NT2/D1 (cell line): ENCODE data around the gene RAE1.

Experiments
- DNase-seq: peaks from one replicate; pipeline ENCODE4 v3.0.0-alpha.2; 2011; ENCODE audit warnings: low read depth, low spot score
- H3K27me3 ChIP-seq: 2 replicates; pipeline ENCODE4 v1.6.0; 2011; ENCODE audit warnings: mild to moderate bottlenecking; ENCODE audit not compliant: insufficient read length, insufficient read depth
- H3K36me3 ChIP-seq: 2 replicates; pipeline ENCODE4 v1.6.1; 2011; ENCODE audit warnings: mild to moderate bottlenecking, low read length, mixed read lengths; ENCODE audit not compliant: insufficient read depth, insufficient read length
- H3K4me1 ChIP-seq: 2 replicates; pipeline ENCODE4 v1.5.1; 2011; ENCODE audit not compliant: insufficient read depth, insufficient read length
- H3K4me3 ChIP-seq: 2 replicates; pipeline ENCODE4 v1.5.1; 2011; ENCODE audit warnings: low read depth; ENCODE audit not compliant: insufficient read length
- H3K9ac ChIP-seq: 2 replicates; pipeline ENCODE4 v1.6.0; 2011; ENCODE audit warnings: low read depth; ENCODE audit not compliant: insufficient read length
- H3K9me3 ChIP-seq: 2 replicates; pipeline ENCODE4 v1.5.1; 2011; ENCODE audit warnings: mild to moderate bottlenecking, low read length; ENCODE audit not compliant: insufficient read depth
- SUZ12 ChIP-seq: IDR thresholded peaks from 2 replicates; pipeline ENCODE4 v1.6.1; 2011; ENCODE audit not compliant: insufficient read length, insufficient read depth; ENCODE audit errors: extremely low read depth
- YY1 ChIP-seq: IDR thresholded peaks from 2 replicates; pipeline ENCODE4 v1.6.1; 2011; ENCODE audit not compliant: insufficient read length, insufficient read depth
- ZNF274 ChIP-seq: IDR thresholded peaks from 2 replicates; pipeline ENCODE4 v1.6.1; 2011; ENCODE audit warnings: mild to moderate bottlenecking, low read depth, low read length

Gene RAE1

GRCh38 chr20:57421253-57422220 is 70.5 kb downstream of the RAE1 start:
- no peak for TF ChIP-seq YY1
- TF ChIP-seq SUZ12: no peak
- no peak for TF ChIP-seq ZNF274
- Histone ChIP-seq H3K4me1 (peaks cover 21% of the 10 kb centered on the region), H3K27me3 (no peaks in the 10 kb centered on the region), H3K9me3 (no peaks in the 10 kb centered on the region), H3K4me3 (no peak overlapping the region), H3K9ac (no peak overlapping the region), H3K36me3 (no peaks in the 10 kb centered on the region)
- no peak for DNase-seq

GRCh38 chr20:57422254-57422653 is 71.2 kb downstream of the RAE1 start:
- no peak overlapping the region for H3K9ac ChIP-seq

GRCh38 chr20:57425150-57426013 is 74.3 kb downstream of the RAE1 start:
- Histone ChIP-seq H3K9me3 (0 out of 2 replicates have a peak, but pooled peaks cover 4% of the 10 kb centered on the region), H3K27me3 (no peaks in the 10 kb centered on the region), H3K9ac (peak overlapping the region; percentile 62), H3K4me1 (peaks cover 30% of the 10 kb centered on the region), H3K36me3 (no peaks in the 10 kb centered on the region), H3K4me3 (peak overlapping the region; percentile 41)
- DNase-seq: no peak
- TF ChIP-seq SUZ12 (no peak), ZNF274 (no peak), YY1 (no peak)

More at GRCh38 chr20:57422254-57422653, 71.2 kb downstream of the RAE1 start:
- Histone ChIP-seq H3K4me3 (no peak overlapping the region), H3K36me3 (no peaks in the 10 kb centered on the region), H3K27me3 (no peaks in the 10 kb centered on the region), H3K9me3 (no peaks in the 10 kb centered on the region), H3K4me1 (peaks cover 21% of the 10 kb centered on the region)
- TF ChIP-seq YY1 (no peak), SUZ12 (no peak), ZNF274 (no peak)
- no peak for DNase-seq

- Histone ChIP-seq H3K4me1 (peaks cover 21% of the 10 kb centered on the region), H3K9me3 (0 out of 2 replicates have a peak, but pooled peaks cover 4% of the 10 kb centered on the region), H3K27me3 (no peaks in the 10 kb centered on the region), H3K36me3 (no peaks in the 10 kb centered on the region), H3K4me3 (no peak overlapping the region), H3K9ac (no peak overlapping the region)
- no peak for DNase-seq
- TF ChIP-seq ZNF274 (no peak), YY1 (no peak), SUZ12 (no peak)
Measured at GRCh38 chr20:57426271-57426689, 75.2 kb downstream of the RAE1 start.

- Histone ChIP-seq H3K9me3 (0 out of 2 replicates have a peak, but pooled peaks cover 4% of the 10 kb centered on the region), H3K4me1 (peaks cover 19% of the 10 kb centered on the region), H3K27me3 (no peaks in the 10 kb centered on the region), H3K9ac (no peak overlapping the region), H3K36me3 (no peaks in the 10 kb centered on the region), H3K4me3 (no peak overlapping the region)
- TF ChIP-seq ZNF274: no peak
- no peak for TF ChIP-seq SUZ12
- TF ChIP-seq YY1: no peak
- DNase-seq: no peak
Measured at GRCh38 chr20:57426831-57427230, 75.8 kb downstream of the RAE1 start.

- DNase-seq: no peak
- Histone ChIP-seq H3K9me3 (peaks cover 4% of the 10 kb centered on the region; the same call in 1 of the 2 replicates), H3K4me3 (no peak overlapping the region), H3K4me1 (peaks cover 19% of the 10 kb centered on the region), H3K27me3 (no peaks in the 10 kb centered on the region), H3K36me3 (no peaks in the 10 kb centered on the region), H3K9ac (peak overlapping the region; percentile 35)
- TF ChIP-seq SUZ12 (no peak), YY1 (no peak), ZNF274 (no peak)
Measured at GRCh38 chr20:57428324-57429158, 77.5 kb downstream of the RAE1 start.
